PC-9 (cell line): Measurements from ENCODE around the gene TRMU.

Experiments
- EZH2 ChIP-seq: fragments of 200-600 bp; sonication (generic); IDR thresholded peaks from 2 replicates; pipeline ENCODE4 v1.8.0; 2017; ENCODE audit warnings: antibody characterized with exemption, low read depth
- TF ChIP-seq, protein P1 (sequence below): fragments of 200-600 bp; sonication (generic); conservative IDR thresholded peaks from 2 replicates; pipeline ENCODE4 v1.6.1; 2017; ENCODE audit warnings: mixed run types, antibody characterized with exemption, mild to moderate bottlenecking, moderate library complexity

DNA sequence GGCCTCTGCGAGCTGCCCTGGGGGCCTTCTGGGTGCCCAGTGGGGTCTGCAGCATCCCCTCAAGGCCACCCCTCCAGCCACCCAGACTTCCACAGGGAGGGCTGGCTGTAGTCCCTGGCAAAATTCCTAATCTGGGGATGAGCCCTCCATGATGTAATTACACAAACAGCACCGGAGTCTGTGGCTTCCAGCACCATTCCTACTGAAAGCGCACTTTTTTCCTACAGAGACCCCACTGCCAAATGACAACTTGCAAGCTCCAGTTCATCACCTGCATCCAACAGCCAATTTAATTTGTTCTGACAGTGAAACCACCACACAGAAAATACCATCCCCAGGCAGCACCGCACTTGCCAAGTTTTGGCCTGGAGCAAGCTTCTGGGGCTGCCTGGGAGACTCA, 70.4 kb downstream of the TRMU start:
- TF ChIP-seq, protein P1, sequence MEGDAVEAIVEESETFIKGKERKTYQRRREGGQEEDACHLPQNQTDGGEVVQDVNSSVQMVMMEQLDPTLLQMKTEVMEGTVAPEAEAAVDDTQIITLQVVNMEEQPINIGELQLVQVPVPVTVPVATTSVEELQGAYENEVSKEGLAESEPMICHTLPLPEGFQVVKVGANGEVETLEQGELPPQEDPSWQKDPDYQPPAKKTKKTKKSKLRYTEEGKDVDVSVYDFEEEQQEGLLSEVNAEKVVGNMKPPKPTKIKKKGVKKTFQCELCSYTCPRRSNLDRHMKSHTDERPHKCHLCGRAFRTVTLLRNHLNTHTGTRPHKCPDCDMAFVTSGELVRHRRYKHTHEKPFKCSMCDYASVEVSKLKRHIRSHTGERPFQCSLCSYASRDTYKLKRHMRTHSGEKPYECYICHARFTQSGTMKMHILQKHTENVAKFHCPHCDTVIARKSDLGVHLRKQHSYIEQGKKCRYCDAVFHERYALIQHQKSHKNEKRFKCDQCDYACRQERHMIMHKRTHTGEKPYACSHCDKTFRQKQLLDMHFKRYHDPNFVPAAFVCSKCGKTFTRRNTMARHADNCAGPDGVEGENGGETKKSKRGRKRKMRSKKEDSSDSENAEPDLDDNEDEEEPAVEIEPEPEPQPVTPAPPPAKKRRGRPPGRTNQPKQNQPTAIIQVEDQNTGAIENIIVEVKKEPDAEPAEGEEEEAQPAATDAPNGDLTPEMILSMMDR = no peak
- no peak for TF ChIP-seq EZH2
